Smooth muscle cell (in vitro differentiated cells): ENCODE results near the gene PPP4R1. TPM values are rescaled to one million over a fixed set of nuclear protein-coding genes. Genes with fewer than 3 reads are reported as not detected.
A peak's percentile ranks its signal among the peaks of the same experiment; 100 is the strongest.

Source experiments
- DNase-seq: peaks from one replicate; lab custom pipeline; 2025; ENCODE audit not compliant: unreplicated experiment; lab: John Stamatoyannopoulos, UW
- H2AFZ ChIP-seq: fragments of 200-600 bp; sonication (generic); 2 replicates; pipeline ENCODE4 v1.6.0; 2016; ENCODE audit warnings: antibody characterized with exemption, low read depth, mild to moderate bottlenecking
- H3F3A ChIP-seq: fragments of 200-600 bp; sonication (generic); 2 replicates; pipeline ENCODE4 v1.6.0; 2017; ENCODE audit warnings: antibody characterized with exemption, low read depth
- H3K27ac ChIP-seq: fragments of 200-600 bp; sonication (generic); 2 replicates; pipeline ENCODE4 v1.5.1; 2016; ENCODE audit warnings: low read depth, mild to moderate bottlenecking
- H3K27me3 ChIP-seq: fragments of 200-600 bp; sonication (generic); 2 replicates; pipeline ENCODE4 v1.6.1; 2016; ENCODE audit warnings: low read depth, mild to moderate bottlenecking
- H3K36me3 ChIP-seq: fragments of 200-600 bp; sonication (generic); 2 replicates; pipeline ENCODE4 v1.5.1; 2016; ENCODE audit warnings: low read depth
- H3K4me1 ChIP-seq: fragments of 200-600 bp; sonication (generic); 2 replicates; pipeline ENCODE4 v1.5.1; 2016; ENCODE audit warnings: low read depth
- H3K4me2 ChIP-seq: fragments of 200-600 bp; sonication (generic); 2 replicates; pipeline ENCODE4 v1.6.0; 2016; ENCODE audit warnings: mild to moderate bottlenecking
- H3K4me3 ChIP-seq: fragments of 200-600 bp; sonication (generic); 2 replicates; pipeline ENCODE4 v1.5.1; 2016; ENCODE audit warnings: mild to moderate bottlenecking
- H3K79me2 ChIP-seq: fragments of 200-600 bp; sonication (generic); 2 replicates; pipeline ENCODE4 v1.6.0; 2016; ENCODE audit warnings: low read depth, mild to moderate bottlenecking
- H3K9ac ChIP-seq: fragments of 200-600 bp; sonication (generic); 2 replicates; pipeline ENCODE4 v1.6.0; 2016; ENCODE audit warnings: low read depth
- H3K9me3 ChIP-seq: fragments of 200-600 bp; sonication (generic); replicated peaks from 2 replicates; pipeline ENCODE4 v1.5.1; 2016; ENCODE audit warnings: low read depth
- H4K20me1 ChIP-seq: fragments of 200-600 bp; sonication (generic); 2 replicates; pipeline ENCODE4 v1.6.0; 2016; ENCODE audit warnings: low read depth
- WGBS: methylation state at CpG from one replicate; pipeline ENCODE4 v1.1.7; 2016; ENCODE audit warnings: low lambda C conversion rate; 5-methylcytosine and 5-hydroxymethylcytosine counted together
- polyA plus RNA-seq: library from polyadenylated mRNA; unstranded; fragments of >200 nt; fragmentation: Nextera tagmentation; extraction: Ambion mirVana; gene quantifications from 2 replicates; pipeline ENCODE4 v1.2.1, GENCODE V29; 2016
- total RNA-seq: library from RNA; depleted of rRNA; stranded (reverse); fragments of >200 nt; gene quantifications from 2 replicates; pipeline ENCODE4 v1.2.3, GENCODE V29; 2014
- TF ChIP-seq, protein P1 (sequence below): fragments of 200-600 bp; sonication (generic); IDR thresholded peaks from 2 replicates; pipeline ENCODE4 v1.5.1; 2017; ENCODE audit warnings: borderline replicate concordance, mild to moderate bottlenecking, antibody characterized with exemption; ENCODE audit not compliant: insufficient read depth, poor library complexity, severe bottlenecking

The PPP4R1 gene
- total and polyA plus RNA-seq, 2 experiments from 2014 or later, result 25.9 to 78.4 TPM

DNA sequence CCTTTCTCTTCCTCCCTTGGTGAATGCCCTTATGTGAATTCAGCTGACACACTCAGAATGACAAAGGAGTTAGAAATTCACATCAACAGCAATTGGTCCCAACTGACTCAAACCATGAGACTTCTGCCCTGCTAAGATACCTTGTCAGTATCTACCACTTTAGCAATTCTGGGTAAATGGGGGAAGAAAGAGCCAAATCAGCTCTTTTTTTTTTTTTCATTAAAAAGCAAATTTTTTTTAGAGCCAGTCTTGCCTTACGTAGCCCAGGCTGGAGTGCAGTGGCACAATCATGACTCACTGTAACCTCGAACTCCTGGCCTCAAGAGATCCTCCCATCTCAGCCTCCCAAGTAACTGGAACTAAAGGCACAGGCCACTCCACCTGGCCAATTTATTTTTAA, 1.7 kb upstream of the PPP4R1 start:
- 87% methylated on average over 2 of the region's 2 CpGs for WGBS
- Histone ChIP-seq H3K36me3 (no peaks in the 10 kb centered on the region), H3K4me2 (no peak overlapping the region), H3K4me1 (peaks cover 24% of the 10 kb centered on the region), H3F3A (peaks cover 23% of the 10 kb centered on the region), H2AFZ (no peak overlapping the region), H3K9ac (no peak overlapping the region), H4K20me1 (peaks cover 22% of the 10 kb centered on the region), H3K9me3 (no peaks in the 10 kb centered on the region), H3K79me2 (peaks cover 27% of the 10 kb centered on the region), H3K27me3 (no peaks in the 10 kb centered on the region), H3K4me3 (no peak overlapping the region), H3K27ac (peak overlapping the region; percentile 73)
- DNase-seq, result no peak
- TF ChIP-seq, protein P1, sequence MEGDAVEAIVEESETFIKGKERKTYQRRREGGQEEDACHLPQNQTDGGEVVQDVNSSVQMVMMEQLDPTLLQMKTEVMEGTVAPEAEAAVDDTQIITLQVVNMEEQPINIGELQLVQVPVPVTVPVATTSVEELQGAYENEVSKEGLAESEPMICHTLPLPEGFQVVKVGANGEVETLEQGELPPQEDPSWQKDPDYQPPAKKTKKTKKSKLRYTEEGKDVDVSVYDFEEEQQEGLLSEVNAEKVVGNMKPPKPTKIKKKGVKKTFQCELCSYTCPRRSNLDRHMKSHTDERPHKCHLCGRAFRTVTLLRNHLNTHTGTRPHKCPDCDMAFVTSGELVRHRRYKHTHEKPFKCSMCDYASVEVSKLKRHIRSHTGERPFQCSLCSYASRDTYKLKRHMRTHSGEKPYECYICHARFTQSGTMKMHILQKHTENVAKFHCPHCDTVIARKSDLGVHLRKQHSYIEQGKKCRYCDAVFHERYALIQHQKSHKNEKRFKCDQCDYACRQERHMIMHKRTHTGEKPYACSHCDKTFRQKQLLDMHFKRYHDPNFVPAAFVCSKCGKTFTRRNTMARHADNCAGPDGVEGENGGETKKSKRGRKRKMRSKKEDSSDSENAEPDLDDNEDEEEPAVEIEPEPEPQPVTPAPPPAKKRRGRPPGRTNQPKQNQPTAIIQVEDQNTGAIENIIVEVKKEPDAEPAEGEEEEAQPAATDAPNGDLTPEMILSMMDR, result no peak

DNA sequence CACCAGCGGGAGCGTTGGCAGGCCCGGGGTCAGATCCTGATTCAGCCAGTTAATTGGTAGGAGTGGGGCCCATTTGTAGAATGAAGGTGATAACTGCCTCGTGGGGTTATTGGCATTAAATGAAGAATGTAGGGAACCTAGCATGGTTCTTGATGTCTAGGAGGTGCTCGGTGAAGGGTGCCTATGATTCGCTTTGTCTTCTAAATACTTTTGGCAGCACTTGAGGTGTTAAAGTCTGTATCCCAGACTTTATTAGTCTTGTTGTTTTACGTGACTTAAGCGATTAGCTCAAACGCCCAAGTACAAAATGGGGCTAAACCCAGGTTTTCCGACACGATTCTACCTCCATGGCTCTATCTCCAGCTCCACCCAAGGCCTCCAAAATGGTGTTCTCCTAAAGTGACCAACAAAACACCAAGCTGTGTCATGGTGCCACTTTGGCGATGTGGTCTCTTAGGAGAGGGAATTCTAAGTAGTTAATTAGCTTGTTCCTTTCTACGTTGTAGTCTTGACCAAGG, 980 bp upstream of the PPP4R1 start:
- 44% methylated on average over 13 of the region's 13 CpGs for WGBS
- Histone ChIP-seq H2AFZ (peak overlapping the region; percentile 14), H3K27me3 (no peaks in the 10 kb centered on the region), H3K4me2 (peak overlapping the region; percentile 93), H3K79me2 (peaks cover 34% of the 10 kb centered on the region), H3F3A (peaks cover 23% of the 10 kb centered on the region), H3K4me1 (peaks cover 24% of the 10 kb centered on the region), H3K9ac (peak overlapping the region; percentile 65), H4K20me1 (peaks cover 30% of the 10 kb centered on the region), H3K36me3 (no peaks in the 10 kb centered on the region), H3K9me3 (no peaks in the 10 kb centered on the region), H3K4me3 (peak overlapping the region; percentile 94), H3K27ac (peak overlapping the region; percentile 73)
- TF ChIP-seq, protein P1, result no peak
- no peak for DNase-seq

DNA sequence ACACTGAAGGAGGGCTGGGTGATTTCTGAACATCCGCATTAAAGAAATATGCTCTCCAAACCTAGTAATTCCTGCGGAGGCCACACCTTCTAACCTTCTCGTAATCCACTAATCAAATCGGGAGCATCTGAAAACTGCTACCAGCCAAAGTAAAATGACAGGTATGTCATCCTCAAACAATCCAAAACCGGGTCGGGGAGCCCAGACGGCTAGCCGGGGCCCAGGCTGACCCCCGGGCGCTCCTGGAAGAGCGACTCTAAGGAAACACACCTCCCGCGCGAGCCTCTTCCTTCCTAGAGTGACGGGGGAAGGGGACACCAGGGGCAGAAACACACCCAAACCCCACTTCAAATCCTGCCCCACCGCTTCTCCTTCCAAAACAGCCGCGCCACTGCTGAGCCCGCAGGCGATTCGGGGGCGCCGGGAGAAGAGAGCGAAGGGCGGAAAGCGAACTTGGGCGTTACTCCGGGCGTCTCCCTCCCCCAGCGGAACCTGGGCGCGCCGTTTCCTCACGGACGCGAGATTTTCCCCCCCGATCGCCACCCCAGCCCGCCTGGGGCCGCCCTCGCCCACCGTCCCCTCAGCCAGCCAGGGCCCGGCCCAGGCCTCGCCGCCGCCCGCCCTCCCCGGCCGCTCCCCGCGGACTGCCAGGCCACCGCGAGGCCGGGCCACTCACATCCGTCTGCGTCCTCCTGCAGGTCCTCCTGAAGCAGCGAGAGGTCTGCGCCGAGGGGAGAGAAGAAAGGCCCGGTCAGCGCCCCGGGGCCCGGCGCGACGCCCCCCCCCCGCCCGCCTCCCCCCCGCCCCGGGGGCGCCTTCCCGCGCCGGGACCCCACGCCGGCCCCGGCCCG, 584 bp downstream of the PPP4R1 start:
- TF ChIP-seq, protein P1, result no peak
- Histone ChIP-seq H3F3A (peaks cover 29% of the 10 kb centered on the region), H4K20me1 (peaks cover 45% of the 10 kb centered on the region), H3K36me3 (no peaks in the 10 kb centered on the region), H3K9me3 (no peaks in the 10 kb centered on the region), H3K4me2 (peak overlapping the region; percentile 98), H3K79me2 (peaks cover 50% of the 10 kb centered on the region), H3K27ac (peak overlapping the region; percentile 89), H2AFZ (peak overlapping the region; percentile 91), H3K27me3 (no peaks in the 10 kb centered on the region), H3K4me3 (peak overlapping the region; percentile 94), H3K9ac (peak overlapping the region; percentile 89), H3K4me1 (peaks cover 23% of the 10 kb centered on the region)
- WGBS, result under 1% methylated on average over 42 of the region's 78 CpGs
- DNase-seq, result peak; percentile 23
